Measurements from ENCODE around the gene SLC6A7.
A peak's percentile ranks its signal among the peaks of the same experiment; 100 is the strongest.

The SLC6A7 gene

DNA sequence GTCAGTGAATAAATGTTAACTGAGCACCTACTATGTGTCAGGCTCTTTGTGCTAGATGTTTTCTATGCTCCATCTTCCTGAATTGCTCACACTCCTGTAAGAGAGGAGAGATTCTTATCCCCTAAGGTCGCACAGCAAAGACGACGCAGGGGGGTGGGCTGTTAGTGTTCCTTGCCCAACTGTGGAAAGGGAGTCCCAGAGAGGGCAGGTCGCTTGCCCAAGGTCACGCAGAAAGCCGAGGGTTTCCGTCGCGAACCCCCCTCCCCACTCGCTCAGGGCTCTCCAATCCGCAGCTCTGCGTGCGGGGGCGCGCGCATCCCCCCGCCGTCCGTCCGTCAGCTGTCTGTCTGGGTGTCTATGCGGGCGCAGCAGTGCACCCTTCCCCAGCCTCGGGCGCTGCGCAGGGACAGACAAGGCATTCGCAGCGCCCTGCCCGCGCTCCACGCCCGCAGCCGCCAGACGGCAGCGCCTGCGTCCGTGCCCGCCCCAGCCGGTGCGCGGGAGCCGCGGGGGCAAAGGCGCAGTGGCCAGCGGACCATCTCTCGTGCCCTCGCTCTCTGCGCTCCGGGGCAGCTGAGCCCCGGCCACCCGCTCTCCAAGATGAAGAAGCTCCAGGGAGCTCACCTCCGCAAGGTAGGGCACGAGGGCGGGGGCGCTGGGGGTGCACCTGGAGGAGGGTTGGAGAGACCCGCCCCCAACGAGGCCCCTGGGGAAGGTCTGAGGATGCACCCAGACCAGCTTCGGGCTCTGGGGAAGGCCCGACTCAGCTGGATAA is at the start of gene SLC6A7:
TSS of gene SLC6A7 (plus strand) at position 335 of the 775 bp plus-strand sequence. CDS start at position 601, 266 bp downstream.
- no peak for DNase-seq (ENCODE audit: low read depth)

DNA sequence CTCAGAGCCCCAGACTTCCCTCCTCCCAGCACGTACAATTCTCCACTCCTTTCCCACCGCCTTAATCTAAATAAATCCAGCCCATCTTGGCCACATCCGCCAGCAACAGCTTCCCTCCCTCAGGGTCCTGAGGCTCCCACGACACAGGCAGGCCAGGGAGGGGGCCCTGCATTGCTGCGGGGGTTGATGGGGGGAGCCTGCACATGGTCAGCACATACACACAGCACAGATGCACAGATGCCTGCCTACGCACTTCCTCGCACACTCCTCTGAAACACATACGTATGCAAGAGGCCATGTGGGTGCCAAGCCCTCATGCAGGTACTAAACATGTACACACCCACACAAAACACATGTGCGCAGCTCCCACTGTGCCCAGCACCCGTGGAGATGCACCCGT is 49.0 kb upstream of the SLC6A7 start:
- peak; percentile 97 for DNase-seq (ENCODE audit: low read depth)

DNA sequence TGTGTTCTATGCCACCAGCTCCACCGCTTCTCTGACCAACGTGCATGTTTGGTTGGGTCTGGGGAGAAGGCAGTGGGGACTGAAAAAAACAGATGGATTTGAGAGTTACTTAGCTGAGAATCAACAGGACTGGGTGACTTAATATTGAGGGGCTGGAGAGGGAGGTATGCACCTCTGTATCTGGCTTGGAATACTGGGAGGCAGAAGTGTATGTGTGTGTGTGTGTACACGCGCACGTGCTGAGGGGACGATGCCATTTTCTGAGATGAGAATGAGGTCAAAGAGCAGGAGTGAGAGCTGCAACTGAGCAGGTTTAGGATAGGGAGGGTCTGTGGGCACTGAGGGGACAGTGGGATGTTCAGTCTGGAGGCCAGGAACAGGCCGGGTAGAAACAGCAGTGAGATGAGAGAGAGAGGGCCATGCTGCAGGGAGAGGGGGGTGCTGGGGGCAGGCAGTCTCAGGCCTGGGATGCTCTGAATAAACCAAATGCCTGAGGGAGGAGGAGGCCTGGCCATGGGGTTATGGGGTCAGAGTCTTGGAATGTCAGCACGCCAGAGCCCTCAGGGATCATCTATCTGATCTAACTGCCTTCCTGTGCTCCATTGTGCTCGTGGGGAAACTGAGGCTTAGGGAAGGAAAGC is 48.2 kb upstream of the SLC6A7 start:
- DNase-seq (ENCODE audit: low read depth): peak; percentile 98

DNA sequence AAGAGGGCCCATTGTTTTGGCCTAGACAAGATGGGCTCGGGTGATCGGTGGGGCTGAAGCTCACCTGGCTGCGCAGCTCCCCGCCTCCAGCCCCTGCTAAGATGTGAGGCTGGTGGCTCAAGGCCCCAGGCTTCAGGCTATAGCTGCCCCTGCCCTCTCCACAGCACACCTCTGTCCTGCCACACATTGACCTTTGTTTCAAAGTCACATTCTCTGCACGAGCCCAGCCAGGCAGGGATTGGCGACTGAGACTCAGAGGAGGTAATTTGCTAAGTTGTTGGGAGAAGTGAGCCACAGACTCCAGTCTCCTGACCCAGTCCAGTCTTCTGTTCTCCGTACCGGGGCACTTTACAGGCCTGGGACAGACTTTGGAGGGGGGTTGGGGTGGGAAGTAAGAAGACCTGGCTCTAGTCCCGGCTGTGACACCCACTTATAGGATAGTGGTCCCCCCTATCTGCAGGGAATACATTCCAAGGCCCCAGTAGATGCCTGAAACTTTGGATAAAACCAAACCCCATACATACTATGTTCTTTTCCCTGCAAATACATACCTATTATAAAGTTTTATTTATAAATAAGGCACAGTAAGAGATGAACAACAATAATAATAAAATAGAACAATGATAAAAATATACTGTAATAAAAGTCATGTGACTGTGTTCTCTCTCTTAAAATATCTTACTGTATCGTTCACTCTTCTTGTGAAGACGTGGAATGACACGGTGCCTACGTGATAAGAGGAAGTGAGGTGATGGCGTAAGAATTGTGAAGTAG is 47.5 kb upstream of the SLC6A7 start:
- DNase-seq (ENCODE audit: low read depth): no peak

DNA sequence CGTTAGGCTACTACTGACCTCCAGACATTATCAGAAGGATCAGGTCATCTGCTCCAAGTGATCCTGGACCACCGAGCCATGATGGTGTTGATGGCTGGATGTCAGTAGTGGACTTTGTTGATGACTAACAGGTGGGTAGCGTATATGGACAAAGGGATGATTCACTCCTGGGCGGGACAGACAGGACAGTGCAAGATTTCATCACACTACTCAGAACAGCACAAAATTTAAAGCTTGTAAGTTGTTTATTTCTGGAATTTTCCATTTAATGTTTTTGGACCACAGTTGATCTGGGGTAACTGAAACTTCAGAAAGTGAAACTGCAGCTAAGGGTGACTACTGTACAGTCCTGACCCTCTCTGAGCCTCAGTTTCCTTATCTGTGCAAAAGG is 46.9 kb upstream of the SLC6A7 start:
- peak; percentile 97 for DNase-seq (ENCODE audit: low read depth)

DNA sequence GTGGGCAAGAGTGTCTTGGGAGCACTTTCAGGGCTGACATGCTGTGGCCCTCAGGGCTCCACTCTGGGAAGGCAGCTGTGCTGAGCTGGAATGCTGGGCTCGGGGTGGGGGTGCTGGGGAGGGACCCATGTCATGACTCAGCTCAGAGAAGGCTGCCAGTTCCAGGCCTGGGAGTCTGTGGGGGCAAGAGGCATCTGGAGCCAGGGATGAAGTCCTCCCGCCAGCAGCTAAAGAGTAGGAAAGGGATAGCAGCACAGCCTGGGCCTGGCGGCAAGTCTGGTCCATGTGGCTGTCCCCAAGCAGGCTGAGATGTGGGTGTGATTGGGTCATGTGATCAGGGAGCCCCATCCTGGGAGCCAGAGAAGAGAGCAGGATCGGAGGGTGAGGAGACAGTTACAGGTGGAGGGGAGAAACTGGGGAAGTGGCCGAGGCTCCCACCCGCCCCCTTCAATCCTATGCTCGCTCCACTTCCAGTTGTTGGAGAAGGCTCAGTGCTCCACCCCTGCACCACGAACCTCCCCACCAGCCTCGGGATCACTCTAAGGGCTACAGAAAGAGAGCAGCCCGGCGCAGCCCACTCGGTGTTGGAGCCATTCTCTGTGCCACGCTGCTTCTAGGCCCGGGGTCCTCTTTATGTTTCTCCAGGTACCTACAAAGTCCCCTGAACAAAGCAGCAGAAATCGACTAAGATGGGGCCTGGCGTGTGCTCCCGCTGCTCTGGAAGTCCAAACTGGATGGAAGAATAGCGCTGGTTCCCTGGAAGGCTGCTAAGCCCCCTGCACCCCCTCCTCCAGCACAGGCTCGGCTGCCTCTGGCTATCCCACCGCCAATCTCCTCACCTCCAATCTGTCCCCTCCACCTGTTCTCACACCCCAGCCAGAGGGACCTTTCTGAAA is 46.3 kb upstream of the SLC6A7 start:
- DNase-seq (ENCODE audit: low read depth): peak; percentile 99

DNA sequence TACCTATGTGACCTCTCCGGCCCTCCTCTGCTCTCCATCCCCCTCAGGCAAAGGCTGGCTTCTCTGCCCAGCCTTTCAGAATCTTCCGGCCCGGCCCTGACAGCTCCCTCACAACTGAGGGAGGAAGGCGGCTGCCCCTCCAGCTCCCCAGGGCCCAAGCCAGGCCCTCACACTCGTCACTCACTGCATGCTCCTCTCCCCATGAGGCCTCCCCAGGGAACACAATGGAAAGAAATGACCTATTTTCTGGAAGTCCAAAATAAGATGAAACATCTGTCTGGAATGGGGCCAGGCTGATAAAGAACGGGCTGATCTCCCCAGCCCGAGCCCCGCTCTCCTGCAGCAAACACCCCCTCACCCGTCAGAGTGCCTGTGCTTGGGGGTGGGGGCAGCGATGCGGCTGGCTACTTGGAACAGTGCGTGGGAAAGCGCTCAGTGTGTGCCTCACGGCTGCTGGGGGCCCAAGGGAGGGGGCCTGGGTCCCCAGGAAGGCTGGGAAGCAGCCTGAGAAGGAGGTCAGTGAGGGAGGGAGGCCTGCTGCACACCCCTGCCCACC is 45.5 kb upstream of the SLC6A7 start:
- peak; percentile 87 for DNase-seq (ENCODE audit: low read depth)

DNA sequence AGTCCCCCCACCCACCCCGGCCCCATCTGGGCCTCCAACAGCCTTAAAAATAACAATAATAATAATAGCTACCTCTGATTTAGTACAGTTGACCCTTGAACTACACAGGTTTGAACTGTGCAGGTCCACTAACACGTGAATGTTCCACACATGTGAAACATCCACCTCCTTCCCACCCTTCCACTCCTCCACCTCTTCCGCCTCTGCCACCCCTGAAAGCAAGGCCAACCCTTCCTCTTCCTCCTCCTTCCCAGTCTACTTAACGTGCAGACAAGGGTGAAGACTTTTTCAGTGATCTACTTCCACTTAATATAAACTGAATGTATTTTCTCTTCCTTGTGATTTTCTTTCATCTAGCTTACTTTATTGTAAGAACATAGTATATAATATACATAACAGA is 45.0 kb upstream of the SLC6A7 start:
- no peak for DNase-seq (ENCODE audit: low read depth)

DNA sequence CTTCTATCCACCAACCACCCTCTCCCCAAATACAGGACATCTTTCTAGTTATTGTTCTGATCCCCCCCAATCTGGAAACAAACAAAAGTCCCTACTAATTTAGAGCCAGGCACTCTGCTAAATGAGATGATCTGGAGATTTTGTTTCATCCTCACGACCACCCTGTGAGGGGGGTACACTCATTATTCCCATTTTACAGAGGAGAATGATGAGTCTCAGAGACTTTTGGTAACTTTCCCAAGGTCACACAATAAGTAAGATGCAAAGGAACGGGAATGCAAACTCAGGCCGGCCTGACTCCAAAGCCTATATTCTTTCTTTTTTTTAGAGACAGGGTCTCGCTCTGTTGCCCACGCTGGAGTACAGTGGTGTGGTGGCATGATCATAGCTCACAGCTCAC is 43.6 kb upstream of the SLC6A7 start:
- no peak for DNase-seq (ENCODE audit: low read depth)

DNA sequence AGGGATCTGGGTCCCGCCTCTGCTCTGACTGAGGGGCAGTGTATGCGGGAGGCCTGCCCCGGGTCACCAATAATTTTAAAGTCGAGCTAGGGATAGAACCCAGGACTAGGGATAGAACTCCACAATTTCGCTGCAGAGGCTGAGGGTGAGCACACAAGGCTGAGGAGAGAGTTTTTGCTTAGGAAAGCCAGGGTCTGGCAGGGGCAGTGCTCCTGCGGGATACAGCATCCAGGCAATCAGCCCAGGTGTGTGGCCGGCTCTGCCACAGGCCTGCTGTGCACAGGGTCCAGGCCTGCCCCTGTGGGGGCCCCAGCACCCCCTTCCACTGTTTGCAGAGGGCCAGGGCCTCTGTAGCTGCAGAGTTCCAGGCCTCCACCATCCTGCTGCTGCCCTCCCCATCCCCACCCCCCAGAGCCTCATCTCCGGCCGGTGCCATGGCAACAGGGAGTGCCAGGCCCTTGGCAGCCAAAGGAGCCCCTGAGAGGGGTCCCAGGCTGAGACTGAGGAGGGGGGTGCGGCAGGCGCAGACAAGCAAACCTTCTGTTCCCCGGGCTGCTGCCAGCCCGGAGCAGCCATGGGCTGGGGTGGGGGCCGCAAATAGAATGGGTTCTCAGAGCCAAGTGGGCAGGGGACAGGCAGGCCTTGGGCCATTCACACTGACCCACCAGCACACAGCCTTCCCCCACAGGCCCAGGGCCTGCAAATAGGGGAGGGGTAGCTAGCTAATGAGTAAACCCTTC is 42.8 kb upstream of the SLC6A7 start:
- no peak for DNase-seq (ENCODE audit: low read depth)

DNA sequence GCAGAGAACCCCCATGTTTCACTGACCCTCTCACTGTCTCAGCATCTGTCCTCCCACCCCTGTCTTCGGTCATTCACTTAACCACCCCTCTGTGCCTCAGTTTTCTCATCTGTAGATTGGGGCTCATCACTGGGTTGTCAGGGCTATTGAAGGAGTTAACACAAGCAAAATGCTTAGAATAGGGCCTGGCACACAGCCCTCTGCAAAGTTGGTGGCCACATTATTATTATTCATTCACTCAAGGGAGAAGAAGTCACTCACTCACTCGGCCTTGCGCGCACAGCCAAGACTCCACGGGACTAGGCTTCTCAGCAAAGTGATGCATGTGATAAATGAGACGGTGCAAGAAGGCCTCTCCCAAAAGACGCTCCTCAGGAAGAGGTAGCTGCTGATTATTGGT is 42.2 kb upstream of the SLC6A7 start:
- no peak for DNase-seq (ENCODE audit: low read depth)

DNA sequence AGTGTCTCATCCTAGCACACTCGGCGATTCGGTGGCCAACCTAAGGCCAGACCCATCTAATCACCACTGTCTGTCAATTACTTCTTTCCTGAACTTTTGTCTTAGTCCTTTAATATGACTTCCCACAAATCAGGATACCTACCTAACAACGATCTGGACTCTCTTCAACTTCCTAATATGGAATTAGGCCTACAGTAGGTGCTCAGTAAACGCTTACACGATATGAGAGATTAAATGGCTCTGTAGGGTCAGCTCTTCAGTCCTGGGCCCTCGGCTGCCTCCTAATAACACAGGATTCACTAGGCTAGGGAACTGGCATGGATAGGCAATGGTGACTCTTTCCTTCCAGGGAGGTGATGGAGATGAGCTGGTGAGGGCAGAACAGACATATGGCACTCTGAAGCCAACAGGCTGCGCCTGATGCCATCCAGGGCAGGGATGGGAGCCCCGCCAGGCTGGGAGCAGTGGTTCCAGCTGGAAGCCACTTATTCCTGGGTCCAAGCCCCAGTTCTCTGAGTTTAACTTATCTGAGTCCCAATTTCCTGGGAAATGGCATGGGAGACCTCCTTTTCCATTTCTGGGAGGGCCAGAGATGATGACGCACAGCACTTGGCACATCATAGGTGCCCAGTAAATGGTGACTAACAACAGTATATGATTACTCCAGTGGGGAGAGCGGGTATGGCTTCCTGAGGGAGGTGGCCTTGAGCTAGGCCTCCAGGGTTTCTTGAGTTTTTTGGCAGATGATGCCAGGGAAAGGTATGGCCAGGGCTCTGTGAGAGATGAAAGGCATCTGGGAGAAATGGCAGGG is 41.5 kb upstream of the SLC6A7 start:
- DNase-seq (ENCODE audit: low read depth): peak; percentile 67

DNA sequence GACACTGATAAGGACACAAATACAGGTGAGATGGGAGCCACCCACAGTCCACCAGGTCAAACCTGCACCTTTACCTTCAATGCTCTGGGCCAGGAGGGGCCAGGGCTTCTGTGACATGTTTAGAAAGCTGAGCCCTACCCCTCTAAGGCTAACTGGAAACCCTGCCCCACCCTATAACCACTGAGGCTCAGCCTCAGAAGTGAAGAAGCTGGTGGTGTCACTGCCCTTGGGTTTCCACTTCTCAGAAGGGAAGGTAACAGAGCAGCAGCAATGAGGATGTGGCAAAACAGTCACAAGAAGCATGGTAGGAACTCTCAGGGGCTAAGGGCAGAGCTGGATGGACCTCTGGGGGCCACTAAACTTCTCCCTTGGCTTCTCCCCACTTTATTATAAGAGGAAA is 40.2 kb upstream of the SLC6A7 start:
- no peak for DNase-seq (ENCODE audit: low read depth)

DNA sequence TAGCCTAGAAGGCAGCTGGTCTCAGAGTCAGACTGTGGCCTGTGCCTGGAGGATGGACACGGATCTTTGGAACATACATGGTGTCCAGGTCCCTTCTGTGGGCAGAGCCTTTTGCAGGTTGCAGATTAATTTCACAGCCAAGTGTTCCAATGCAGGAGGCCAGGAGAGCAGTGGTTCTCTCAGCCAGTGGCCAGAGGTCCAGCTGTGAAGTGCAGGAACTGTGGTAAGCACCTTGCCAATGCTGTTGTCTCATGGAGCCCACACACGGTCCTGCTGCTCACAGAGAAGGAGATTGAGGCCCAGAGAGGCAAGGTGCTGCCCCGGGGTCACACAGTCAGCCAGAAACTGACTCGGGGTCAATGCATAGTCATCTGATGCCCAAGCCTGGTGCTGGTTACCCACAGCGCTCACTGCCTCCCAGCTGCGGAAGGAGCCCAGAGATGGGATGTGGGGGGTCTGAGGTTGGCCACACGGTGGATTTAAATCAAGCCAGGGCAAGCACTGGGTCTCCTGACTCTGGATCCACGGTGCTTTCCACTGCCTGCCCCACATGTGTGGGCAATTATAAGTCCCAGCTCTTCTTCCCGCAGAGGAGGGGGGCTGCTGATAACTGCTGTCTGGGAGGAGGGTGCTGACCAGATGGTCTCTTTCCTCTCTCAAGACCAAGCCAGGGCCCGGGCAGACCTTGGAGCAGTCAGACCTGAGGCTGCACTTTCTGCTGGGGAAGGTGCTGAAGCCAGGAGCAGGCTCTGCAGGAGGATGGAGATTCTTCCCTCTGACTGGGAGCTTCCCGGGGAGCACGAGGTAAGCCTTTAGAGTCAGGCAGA is 37.0 kb upstream of the SLC6A7 start:
- DNase-seq (ENCODE audit: low read depth): peak; percentile 70

DNA sequence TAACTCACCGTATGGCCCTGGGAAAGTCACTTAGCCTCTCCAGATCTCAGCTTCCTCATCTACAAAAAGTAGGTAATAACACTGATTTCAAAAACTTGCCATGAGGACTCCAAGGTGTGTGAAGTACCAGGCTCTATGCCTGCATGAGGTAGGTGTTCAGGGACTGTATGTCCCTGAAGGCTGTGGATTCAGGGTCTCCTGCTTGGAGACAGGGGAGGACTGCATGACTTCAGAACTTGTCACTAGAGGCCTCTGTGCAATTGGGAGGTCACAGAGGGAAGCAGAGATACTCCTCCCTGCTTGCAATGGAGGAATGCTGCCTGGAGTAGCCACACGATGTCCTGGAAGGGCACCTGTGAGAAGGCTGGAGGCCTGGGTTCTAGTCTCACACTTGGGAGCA is 36.4 kb upstream of the SLC6A7 start:
- no peak for DNase-seq (ENCODE audit: low read depth)

DNA sequence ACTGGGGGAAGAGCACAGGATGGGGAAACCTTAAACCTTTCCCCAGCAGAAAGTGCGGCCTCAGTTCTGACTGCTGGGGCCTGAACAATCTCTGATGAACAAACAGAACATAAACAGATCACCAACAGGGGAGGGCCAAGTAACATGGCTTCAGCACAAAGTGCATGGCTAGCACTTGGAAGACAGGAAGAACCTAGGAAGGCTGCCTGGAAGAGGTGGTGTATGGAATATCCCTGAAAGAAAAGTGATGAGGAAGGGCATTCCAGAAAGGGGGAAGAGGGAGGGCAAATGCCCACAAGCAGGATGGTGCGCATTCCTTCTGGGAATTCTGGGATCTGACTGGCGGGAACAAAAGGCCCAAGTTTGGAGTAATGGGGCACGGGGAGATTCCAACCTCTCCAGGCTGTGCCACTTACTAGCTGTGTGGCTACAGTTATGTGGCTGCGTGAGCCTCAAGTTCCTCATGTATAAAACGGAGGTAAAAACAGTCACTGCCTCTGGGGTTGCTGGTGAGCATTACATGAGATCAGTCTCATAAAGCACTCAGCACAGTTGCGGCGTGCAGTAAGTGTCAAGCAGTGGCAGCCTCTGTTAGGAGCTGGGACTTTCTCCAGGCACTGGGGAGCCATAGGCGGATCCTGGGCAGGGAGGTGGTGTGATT is 35.8 kb upstream of the SLC6A7 start:
- DNase-seq (ENCODE audit: low read depth): peak; percentile 85

DNA sequence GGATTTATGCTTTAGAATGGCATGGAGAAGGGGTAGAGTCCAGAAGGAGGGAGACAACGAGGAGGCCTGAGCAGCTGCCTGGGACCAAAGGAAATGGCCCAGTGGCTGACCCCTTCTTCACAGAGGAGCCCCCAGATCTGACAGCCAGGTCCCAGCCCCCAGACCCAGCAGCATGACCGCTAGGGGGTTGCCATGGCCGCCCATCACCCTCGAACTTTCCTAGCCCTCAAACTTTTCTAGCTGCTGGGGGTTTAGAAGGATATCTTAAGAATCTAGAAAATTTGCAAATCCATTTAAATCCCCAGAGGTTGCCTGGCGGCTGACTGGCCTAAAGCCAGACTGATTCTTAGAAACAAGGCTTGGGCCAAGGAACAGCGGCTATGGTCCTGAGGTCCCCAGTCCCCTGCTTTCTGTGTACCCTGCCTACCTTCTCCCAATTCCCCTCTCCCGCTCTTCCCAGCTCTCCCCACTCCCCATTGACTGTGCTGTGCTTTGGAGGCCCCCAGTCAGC is 35.2 kb upstream of the SLC6A7 start:
- no peak for DNase-seq (ENCODE audit: low read depth)

DNA sequence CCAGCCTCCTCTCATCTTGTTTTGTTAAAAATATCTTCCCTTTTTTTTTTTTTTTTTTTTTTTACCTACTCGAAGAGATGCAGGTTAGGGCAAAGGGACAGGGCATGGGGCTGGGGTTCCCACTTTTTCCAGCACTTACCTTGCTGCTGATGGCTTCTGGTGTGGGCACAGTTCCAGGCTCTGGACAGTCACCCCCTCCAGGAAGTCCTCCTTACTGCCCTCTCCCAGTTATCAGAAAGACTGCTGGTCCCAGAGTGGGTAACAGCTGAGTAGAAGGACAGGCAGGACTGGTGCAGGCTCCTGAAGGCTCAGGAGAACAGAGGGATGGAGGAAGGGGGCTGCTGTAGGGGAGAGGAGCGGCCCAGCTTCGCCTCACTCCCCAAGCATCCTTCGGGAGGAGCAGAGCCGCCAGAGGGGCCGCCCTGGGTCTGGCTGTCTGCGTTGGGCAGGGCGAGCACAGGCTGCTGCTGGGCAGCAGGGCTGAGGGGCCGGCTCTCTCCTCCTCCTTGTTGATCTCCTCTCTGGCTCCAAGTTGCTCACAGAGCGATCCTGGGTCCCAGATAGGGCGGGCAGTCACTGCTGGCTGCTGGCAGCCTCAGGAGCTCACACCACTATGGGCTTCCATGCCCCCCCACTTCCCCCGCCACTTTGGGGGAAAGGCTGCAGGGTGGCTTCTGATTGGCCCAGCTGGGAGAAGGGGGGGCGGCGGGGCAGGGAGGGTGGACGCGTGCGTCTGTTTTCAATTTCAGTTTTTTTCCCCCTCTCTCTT is 34.4 kb upstream of the SLC6A7 start, which contains the start of gene PDGFRB:
TSS of gene PDGFRB (minus strand) at position 588 of the 769 bp plus-strand sequence. CDS start 18,798 bp downstream, outside the sequence.
- peak; percentile 96 for DNase-seq (ENCODE audit: low read depth)
